GM18951 (cell line): Measurements from ENCODE around the gene HOXA3.

ENCODE experiments used
- POLR2A ChIP-seq: IDR thresholded peaks from 4 replicates; pipeline ENCODE4 v1.6.1; 2011; ENCODE audit warnings: mild to moderate bottlenecking; ENCODE audit not compliant: insufficient read length, insufficient read depth; ENCODE audit errors: extremely low read depth
- in situ Hi-C: fragments of 300-500 bp; cut with MboI; formaldehyde crosslinking; loops from one replicate; pipeline ENCODE4 v1.12.0; 2022; ENCODE audit warnings: low sequenced_read_pairs, mixed read lengths, inconsistent platforms; ENCODE audit not compliant: unreplicated experiment

Gene HOXA3

DNA sequence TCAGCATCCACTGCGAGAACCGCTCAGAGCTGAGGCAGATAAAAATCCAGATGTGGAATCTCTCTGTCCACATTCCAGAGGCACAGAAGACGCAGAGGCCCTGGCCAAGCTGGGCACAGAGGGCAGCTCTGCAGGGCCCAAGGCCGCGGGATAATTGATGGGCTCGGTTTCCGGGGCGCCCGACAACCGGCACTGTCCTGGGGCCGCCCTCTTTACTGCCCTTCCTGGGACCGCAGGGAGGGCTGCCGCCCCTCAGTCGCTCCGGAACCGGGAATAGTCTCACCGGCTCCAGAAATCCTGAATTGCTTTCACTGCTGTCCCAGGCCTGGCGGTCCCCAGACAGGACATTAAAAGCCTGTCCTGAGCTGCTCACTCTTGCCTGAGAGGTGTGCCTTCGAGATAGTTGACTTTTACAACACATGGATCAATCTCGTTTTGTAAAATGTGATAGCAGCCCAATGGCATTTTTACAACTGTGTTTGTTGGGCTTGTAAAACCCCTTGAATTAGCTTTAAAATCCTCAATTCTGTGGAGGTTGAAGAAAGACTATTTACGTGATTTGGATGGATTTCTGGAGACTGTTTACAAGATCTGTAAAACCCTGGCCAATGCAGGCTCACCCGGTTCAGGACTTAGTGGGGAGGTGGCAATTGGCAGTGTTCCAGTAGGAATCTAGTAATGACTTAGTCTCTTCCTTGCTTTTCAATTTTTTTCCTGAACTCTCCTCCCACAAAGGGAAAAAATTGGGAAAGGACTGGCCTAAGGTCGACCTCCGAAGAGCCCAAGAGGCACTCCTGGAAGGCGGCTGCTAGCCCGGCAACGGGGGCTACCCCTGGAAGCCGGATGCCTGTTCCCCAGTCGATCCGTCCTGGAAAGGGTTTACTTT is 3.4 kb downstream of the HOXA3 start:
- TF ChIP-seq POLR2A: no peak
- in situ Hi-C loops: no loop called here

DNA sequence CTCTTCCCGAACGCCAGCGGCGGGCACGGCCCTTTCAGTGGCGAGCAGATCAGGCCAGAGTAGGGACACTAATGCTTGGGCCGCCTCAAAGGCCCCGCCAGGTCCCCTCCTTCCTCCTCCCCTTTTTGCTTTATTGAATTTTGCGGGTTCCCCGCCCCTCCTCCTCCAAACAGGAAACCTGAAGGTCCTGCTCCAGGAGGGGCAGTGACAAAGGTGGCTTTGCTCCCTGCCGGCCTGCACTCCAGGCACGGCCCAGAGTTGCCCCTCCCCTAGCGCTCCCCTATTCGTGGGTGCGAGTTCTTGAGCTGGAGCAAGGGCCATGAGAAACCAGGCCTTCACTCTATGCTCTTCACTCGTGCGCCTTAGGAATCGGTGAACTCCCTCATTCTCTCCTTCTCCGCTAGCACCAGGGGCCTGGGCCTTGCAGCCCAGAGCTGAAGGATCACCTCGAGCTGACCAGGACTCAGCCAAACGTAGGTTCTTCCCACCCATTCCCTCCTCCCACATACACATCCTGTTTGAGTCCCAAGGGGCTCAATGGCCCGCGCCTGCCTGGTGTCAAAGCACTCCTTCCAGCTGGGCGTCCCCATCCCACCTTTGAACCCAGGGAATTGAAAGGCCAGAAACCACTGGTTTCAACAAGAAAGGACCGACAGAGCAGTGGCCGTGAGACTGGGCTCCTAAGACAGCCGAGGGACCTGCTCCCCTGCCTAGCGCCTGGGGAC is 4.2 kb downstream of the HOXA3 start:
- TF ChIP-seq POLR2A: no peak
- in situ Hi-C loops: no loop called here

DNA sequence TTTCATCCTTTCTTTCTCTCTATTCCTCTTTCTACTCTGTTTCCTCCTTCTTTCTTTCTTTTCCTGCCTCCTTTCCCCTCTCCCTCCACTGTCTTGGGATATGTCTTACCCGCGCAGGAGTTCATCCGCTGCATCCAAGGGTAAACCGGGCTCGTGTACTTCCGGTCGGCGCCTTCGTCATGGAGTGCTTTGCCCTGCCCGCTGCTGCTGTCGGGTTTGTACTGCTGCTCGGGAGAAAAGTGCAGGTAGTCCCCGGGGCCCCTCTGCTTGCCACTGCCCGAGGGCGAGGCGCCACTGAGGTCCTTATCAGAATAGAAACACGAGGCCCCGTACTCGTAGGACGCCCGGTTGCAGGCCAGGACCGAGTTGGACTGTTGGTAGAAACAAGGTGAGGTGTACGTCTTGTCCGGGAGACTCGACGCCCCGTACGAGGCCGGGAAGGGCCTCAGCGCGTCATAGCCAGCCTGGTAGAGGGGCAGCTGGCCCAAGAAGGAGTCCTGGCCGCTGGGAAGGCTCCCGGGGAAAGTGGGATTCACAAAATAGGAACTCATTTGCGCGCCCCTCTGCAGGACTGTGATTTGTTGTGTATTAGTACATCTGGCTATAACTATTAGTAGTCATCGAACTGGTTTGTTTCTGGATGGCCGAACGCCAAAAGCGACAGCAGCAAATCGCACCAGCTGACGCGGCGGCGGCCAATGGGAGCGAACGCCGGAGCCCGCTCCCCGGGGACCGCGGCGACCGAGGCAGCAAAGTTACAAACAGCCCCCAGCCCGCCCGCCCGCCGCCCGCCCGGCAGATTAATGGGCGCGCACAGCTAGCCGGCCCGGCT is 5.0 kb downstream of the HOXA3 start, which contains the start of gene HOXA6:
Gene HOXA6 (minus strand): TSS at position 576 of the 832 bp plus-strand sequence. CDS start 25 bp downstream, at position 551.
- no peak for TF ChIP-seq POLR2A
- in situ Hi-C loops: no loop called here

DNA sequence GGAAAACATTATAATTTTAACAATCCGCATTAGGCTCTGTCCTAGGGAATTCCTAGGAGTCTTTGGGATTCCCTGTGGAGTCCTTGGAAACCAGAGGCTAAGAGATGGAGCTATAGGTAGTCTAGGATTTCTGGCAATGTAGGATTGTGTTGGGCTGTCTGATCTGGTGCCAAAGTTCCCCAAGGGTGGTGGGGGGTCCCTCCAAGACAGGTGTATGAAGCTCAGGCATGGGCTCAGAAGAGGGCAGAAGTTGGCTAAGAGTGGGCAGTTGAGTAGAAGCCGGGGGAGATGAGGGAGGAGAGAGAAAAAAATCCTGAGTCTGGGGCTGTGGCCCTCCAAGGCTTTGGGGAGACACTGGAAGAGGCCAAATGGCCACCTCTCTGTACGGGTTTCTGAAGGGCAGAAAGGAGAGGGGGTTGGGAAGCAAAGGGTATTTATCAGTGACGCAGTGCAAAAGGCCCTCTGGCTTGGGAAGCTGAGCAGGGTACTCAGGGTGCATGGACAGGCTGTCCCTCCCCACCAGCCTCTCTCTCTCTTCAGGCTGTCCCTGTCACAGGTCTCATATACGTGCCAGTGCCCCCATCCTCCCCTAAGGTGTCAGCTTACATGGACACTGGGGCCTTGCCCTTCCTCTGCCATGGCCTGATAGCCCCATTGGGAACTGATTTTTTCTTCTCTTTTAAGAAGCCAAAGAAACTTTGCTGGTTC is 5.7 kb downstream of the HOXA3 start:
- in situ Hi-C loops: no loop called here
- TF ChIP-seq POLR2A: no peak

DNA sequence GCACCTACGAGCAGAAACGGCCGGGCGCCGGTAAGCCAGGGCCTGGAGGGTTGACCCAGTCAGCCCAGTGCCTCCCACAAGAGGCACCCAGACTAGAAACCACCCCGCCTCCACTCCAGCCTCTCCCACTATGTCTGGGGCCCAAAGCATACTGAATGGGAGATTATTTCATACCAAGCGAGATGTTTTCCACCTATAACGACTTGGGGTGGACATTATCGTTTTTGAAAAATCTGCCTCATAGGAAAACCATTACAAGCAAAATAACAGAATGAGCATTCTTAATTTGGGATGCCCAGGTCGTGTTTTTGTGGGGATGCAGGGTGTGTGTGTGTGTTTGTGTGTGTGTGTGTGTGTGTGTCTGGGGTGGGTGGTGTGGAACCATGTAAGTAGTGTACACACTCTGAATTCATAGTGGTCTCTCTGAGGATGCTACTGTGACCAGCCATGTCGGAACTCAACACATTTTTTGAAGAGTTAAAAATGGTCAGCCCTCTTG is 6.4 kb downstream of the HOXA3 start:
- in situ Hi-C loops: no loop called here
- no peak for TF ChIP-seq POLR2A

DNA sequence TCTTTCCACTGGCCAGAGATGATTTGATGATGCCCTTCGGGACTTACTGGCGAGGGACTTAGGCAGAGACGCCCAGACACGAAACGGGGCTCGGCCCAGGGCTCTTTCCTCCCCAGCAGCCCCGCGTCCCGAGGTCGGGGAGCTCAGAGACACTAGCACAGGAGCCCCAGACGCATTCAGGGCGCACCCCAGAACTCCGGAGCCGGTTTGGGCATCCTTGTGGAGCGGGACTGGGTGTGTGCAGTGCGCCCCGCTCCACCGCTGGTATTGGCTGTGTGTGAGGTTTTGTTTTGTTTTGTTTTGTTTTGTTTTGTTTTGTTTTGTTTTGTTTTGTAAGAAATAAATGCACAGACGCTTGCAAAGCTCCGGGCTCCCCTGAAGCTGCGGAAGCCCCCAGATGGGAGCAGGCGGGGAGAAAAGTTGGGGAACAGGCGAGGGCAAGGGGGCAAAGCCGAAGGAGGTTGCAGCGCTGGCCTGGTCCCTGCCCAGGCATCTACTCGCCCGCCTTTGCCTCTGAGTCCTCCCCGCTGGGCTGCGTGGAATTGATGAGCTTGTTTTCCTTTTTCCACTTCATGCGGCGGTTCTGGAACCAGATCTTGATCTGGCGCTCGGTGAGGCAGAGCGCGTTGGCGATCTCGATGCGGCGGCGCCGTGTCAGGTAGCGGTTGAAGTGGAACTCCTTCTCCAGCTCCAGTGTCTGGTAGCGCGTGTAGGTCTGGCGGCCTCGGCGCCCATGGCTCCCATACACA is 7.0 kb downstream of the HOXA3 start:
- TF ChIP-seq POLR2A: no peak
- in situ Hi-C loops: no loop called here

DNA sequence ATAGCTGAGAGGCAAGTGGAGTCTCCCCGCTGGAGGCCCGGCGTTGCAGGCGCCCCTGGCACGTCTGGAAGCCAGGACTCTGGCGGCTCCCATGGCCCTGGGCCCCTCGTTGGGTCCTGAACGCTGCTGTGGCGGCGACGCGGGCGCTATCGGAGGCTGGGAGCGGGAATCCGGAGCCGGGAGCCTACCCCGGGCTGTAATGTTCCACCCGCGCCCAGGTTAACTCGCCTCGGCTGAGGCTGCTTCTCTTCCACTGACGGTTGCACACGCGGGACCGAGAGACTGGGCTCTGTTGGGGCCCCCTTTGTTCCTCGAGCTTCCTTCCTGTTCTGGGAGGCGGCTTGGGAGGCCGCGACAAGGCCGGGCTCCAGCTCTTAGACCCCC is 7.6 kb downstream of the HOXA3 start:
- in situ Hi-C loops: no loop called here
- no peak for TF ChIP-seq POLR2A

DNA sequence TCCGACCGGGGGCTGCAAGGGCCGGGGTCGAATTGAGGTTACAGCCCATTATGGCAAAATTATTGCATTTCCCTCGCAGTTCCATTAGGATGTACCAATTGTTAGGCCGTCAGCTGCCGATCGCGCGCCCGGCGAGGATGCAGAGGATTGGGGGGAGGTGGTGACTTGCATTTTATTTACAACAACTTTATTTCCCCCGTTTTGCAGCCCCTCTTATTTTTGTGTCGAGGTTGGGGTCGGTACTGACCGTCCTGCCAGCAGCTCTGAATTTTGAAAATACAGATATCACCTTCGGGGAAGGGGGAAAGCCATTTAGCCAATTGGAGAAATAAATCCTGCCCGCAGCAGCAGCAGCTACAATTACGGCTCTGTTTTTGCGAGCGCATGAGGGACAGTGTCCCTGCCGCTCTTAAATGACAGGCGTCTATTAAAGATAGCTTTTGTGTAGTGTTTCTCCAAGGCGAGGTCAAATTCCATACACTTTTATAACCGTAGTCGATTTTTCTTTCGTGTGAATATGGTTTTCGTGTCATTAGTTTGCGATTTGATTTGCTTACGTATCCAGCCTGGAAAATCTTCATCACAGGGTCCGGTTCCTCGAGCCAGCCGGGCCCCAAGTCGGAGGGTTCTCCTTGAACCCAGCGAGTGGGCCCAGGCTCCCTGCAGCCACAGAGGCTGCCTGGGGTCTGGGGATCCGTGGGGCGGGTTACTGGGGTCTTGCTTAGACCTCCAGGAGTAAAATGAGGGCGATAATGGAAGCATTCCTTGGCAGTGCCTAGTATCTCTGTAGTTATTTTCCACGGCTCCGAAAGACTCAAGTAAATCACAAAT is 8.2 kb downstream of the HOXA3 start:
- no peak for TF ChIP-seq POLR2A
- in situ Hi-C loops: no loop called here

DNA sequence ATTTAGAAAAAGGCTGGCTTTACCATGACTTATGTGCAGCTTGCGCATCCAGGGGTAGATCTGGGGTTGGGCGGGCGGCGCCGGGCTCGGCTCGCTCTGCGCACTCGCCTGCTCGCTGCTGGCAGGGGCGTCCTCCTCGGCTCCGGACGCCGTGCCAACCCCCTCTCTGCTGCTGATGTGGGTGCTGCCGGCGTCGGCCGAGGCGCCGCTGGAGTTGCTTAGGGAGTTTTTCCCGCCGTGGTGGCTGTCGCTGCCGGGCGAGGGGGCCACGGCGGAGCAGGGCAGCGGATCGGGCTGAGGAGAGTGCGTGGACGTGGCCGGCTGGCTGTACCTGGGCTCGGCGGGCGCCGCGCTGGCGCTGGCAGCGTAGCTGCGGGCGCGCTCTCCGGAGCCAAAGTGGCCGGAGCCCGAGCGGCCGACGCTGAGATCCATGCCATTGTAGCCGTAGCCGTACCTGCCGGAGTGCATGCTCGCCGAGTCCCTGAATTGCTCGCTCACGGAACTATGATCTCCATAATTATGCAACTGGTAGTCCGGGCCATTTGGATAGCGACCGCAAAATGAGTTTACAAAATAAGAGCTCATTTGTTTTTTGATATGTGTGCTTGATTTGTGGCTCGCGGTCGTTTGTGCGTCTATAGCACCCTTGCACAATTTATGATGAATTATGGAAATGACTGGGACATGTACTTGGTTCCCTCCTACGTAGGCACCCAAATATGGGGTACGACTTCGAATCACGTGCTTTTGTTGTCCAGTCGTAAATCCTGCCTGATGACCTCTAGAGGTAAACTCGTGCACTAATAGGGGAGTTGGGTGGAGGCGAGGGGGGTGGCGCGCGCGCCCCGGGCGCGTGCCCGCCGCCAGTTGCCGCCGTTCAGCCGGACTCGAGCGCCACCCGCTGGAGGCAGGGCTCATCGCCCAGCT is 9.1 kb downstream of the HOXA3 start, which contains the start of gene HOXA5:
Gene HOXA5 (minus strand): TSS at position 659 of the 927 bp plus-strand sequence. CDS start 74 bp downstream, at position 585.
- in situ Hi-C loops: no loop called here
- TF ChIP-seq POLR2A: no peak

DNA sequence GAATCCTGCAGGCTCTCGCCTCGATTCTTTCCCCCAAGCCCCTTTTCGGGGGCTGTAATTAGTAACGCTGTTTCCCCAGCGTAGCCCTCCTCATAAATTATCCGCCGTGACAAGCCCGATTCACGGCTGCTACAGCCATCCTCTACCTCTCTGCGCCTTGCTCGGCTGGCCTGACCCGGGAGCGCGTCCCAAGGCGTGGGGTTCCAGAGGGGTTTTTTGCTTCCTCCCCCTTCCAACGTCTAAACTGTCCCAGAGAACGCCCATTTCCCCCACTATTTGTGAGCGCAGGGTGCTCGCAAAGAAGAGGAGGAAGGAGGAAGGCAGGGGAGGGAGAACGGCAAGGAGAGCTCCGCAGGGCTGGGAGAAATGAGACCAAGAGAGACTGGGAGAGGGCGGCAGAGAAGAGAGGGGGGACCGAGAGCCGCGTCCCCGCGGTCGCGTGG is 9.8 kb downstream of the HOXA3 start:
- TF ChIP-seq POLR2A: no peak
- in situ Hi-C loops: no loop called here
